Activated naive CD8-positive, alpha-beta T cell (primary cell): ENCODE measurements around the gene TBC1D2.

ENCODE experiments used
- H3K27ac Mint-ChIP-seq: one replicate; pipeline ENCODE4 v1.8.0; 2021; ENCODE audit warnings: mixed read lengths
- H3K27me3 Mint-ChIP-seq: one replicate; pipeline ENCODE4 v1.8.0; 2021; ENCODE audit warnings: mixed read lengths
- H3K36me3 Mint-ChIP-seq: one replicate; pipeline ENCODE4 v1.8.0; 2021; ENCODE audit warnings: mixed read lengths
- H3K4me1 Mint-ChIP-seq: one replicate; pipeline ENCODE4 v1.8.0; 2021; ENCODE audit warnings: low read depth, mixed read lengths
- H3K4me3 Mint-ChIP-seq: one replicate; pipeline ENCODE4 v1.8.0; 2021; ENCODE audit warnings: mild to moderate bottlenecking, mixed read lengths
- H3K9me3 Mint-ChIP-seq: one replicate; pipeline ENCODE4 v1.8.0; 2021; ENCODE audit warnings: low read depth, mixed read lengths

The TBC1D2 gene

DNA sequence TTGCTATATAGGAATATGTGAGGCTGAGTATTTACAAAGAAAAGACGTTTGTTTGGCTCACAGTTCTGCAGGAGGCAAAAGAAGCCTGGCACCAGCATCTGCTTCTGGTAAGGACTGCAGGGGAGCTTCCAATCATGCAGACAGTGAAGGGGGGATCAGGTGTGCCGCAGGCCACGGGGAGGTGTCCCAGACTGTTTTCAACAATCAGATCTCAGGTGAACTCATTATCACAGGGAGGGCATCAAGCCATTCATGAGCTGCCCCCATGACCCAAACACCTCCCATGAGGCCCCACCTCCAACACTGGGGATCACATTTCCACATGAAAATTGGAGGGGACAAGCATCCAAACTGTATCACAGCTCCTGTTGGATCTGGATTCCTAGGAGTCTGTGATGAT, 106.0 kb downstream of the TBC1D2 start:
- Mint-ChIP-seq H3K9me3 (no peaks in the 10 kb centered on the region), H3K36me3 (peaks cover 7% of the 10 kb centered on the region), H3K27me3 (no peaks in the 10 kb centered on the region), H3K4me1 (no peaks in the 10 kb centered on the region), H3K27ac (no peak overlapping the region), H3K4me3 (no peak overlapping the region)
